A673 (cell line): ENCODE measurements around the gene TESPA1. TPM values are rescaled to one million over a fixed set of nuclear protein-coding genes. Genes with fewer than 3 reads are reported as not detected.

Experiments used
- BruUV-seq: library from RNA; stranded (reverse); fragments of 400-500 nt; replicated peaks from 2 replicates; lab custom pipeline; 2021; lab: Mats Ljungman, UMichigan
- CTCF ChIA-PET: fragments of 300-600 bp; sonication (Branson Sonifier 250); formaldehyde crosslinking; loops from one replicate; lab custom pipeline; 2022; ENCODE audit warnings: antibody characterized with exemption; lab: Charles Lee
- POLR2A ChIA-PET: fragments of 300-600 bp; sonication (Branson Sonifier 250); formaldehyde crosslinking; loops from one replicate; lab custom pipeline; 2022; ENCODE audit warnings: antibody characterized with exemption; ENCODE audit not compliant: low non-redundant PET; lab: Charles Lee
- DNase-seq: peaks from one replicate; pipeline ENCODE4 v3.0.0-alpha.2; 2015; ENCODE audit warnings: low spot score
- H3K27ac ChIP-seq: fragments of 200-600 bp; sonication (generic); 2 replicates; pipeline ENCODE4 v1.5.1; 2016; ENCODE audit warnings: mixed run types, low read depth, mild to moderate bottlenecking, mixed read lengths, antibody characterized with exemption, low read length; ENCODE audit not compliant: poor library complexity, severe bottlenecking
- H3K27me3 ChIP-seq: fragments of 200-600 bp; sonication (generic); replicated peaks from 2 replicates; pipeline ENCODE4 v1.6.1; 2017; ENCODE audit warnings: mixed run types, low read depth, mild to moderate bottlenecking, mixed read lengths, antibody characterized with exemption, low read length; ENCODE audit not compliant: insufficient read depth, poor library complexity
- H3K36me3 ChIP-seq: fragments of 200-600 bp; sonication (generic); 2 replicates; pipeline ENCODE4 v1.6.1; 2016; ENCODE audit warnings: mixed run types, mild to moderate bottlenecking, mixed read lengths, antibody characterized with exemption, low read length; ENCODE audit not compliant: insufficient read depth, poor library complexity, severe bottlenecking
- H3K4me1 ChIP-seq: fragments of 200-600 bp; sonication (generic); 2 replicates; pipeline ENCODE4 v1.6.1; 2017; ENCODE audit warnings: mixed run types, mild to moderate bottlenecking, mixed read lengths, antibody characterized with exemption, low read length; ENCODE audit not compliant: insufficient read depth, poor library complexity, severe bottlenecking
- H3K4me3 ChIP-seq: fragments of 200-600 bp; sonication (generic); 2 replicates; pipeline ENCODE4 v1.5.1; 2016; ENCODE audit warnings: low read depth, mixed run types, mild to moderate bottlenecking, mixed read lengths, low read length; ENCODE audit not compliant: poor library complexity, severe bottlenecking
- H3K9me3 ChIP-seq: fragments of 200-600 bp; sonication (generic); 2 replicates; pipeline ENCODE4 v1.6.1; 2016; ENCODE audit warnings: mixed run types, low read depth, mild to moderate bottlenecking, mixed read lengths, antibody characterized with exemption, low read length; ENCODE audit not compliant: poor library complexity, severe bottlenecking
- EZH2 ChIP-seq: fragments of 200-600 bp; sonication (generic); IDR thresholded peaks from 2 replicates; pipeline ENCODE4 v1.6.1; 2017; ENCODE audit warnings: borderline replicate concordance, low read depth, mild to moderate bottlenecking, mixed read lengths, antibody characterized with exemption, low read length; ENCODE audit not compliant: poor library complexity, severe bottlenecking
- intact Hi-C: fragments of 100-400 bp; cut with micrococcal nuclease; formaldehyde crosslinking; loops from one replicate; pipeline ENCODE4 v1.10.0; 2022; ENCODE audit not compliant: unreplicated experiment
- total RNA-seq: library from RNA; stranded (reverse); gene quantifications from 2 replicates; pipeline ENCODE4 v1.2.3, GENCODE V29; 2021
- TF ChIP-seq, protein P1 (sequence below): fragments of 300-800, 200-600 bp; sonication (generic); conservative IDR thresholded peaks from 2 replicates; pipeline ENCODE4 v1.5.1; 2017; ENCODE audit warnings: low read depth, mild to moderate bottlenecking, antibody characterized with exemption, low read length, moderate library complexity, mixed read lengths

Gene TESPA1
- total RNA-seq, 1 experiment from 2014 or later = not detected

DNA sequence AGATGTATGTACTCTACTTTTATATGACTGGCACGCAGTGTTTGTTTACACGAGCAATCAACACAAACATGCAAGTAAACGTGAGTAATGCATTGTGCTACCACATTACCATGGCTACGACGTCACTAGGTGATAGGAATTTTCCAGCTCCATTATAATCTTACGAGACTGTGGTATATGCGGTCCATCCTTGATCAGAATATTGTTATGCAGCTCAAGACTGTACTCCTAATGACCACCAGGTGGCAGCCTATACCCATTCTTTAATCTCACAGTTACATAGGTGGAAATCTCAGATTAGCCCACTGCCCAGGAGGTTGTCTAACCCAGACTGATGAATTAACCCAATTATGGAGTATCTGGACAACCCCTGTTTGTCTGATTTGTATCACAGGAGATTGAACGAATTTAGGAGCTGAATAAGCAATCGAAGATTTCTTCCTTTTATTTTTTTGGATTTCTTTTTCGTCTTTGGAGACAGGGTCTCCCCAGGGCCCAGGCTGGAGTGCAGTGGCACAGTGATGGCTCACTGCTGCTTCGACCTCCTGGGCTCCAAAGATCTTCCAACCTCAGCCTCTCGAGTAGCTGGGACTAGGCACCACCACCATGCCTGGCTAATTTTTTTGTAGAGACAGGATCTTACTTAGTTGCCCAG, 8.7 kb upstream of the TESPA1 start:
- Histone ChIP-seq H3K4me3 (no peak overlapping the region), H3K9me3 (no peaks in the 10 kb centered on the region), H3K4me1 (no peaks in the 10 kb centered on the region), H3K36me3 (no peaks in the 10 kb centered on the region), H3K27ac (no peak overlapping the region), H3K27me3 (no peaks in the 10 kb centered on the region)
- BruUV-seq = no TSS peak
- peak; percentile 76 for DNase-seq
- no peak for TF ChIP-seq EZH2
- TF ChIP-seq, protein P1, sequence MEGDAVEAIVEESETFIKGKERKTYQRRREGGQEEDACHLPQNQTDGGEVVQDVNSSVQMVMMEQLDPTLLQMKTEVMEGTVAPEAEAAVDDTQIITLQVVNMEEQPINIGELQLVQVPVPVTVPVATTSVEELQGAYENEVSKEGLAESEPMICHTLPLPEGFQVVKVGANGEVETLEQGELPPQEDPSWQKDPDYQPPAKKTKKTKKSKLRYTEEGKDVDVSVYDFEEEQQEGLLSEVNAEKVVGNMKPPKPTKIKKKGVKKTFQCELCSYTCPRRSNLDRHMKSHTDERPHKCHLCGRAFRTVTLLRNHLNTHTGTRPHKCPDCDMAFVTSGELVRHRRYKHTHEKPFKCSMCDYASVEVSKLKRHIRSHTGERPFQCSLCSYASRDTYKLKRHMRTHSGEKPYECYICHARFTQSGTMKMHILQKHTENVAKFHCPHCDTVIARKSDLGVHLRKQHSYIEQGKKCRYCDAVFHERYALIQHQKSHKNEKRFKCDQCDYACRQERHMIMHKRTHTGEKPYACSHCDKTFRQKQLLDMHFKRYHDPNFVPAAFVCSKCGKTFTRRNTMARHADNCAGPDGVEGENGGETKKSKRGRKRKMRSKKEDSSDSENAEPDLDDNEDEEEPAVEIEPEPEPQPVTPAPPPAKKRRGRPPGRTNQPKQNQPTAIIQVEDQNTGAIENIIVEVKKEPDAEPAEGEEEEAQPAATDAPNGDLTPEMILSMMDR = peak; percentile 82
- ChIA-PET CTCF (interaction anchor here (0.6 to 2.4 kb wide), 6 partner anchors 8 to 149 kb away, joined by 4 to 55 read pairs (median 6); no protein-coding TSS in a partner anchor), POLR2A (no interaction called here)
- intact Hi-C loops = loop anchor here (1.0 to 10.0 kb wide), 4 partner anchors 75 to 621 kb away; no protein-coding TSS in a partner anchor

DNA sequence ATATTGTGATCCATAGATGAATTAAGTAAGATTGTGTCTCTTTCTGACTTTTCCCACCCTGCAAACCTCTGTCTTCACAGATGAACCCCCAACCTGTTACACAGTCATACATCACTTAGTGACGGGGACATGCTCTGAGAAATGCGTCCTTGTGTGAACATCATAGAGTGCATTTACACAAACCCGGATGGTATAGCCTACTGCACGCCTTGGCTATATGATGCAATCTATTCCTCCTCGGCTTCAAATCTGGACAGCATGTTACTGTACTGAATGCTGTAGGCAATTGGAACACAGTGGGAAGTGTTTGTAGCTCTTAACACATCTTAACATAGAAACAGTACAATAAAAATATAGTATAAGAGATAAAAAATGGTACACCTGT, 7.4 kb upstream of the TESPA1 start:
- Histone ChIP-seq H3K4me3 (no peak overlapping the region), H3K9me3 (no peaks in the 10 kb centered on the region), H3K36me3 (no peaks in the 10 kb centered on the region), H3K27ac (no peak overlapping the region), H3K27me3 (no peaks in the 10 kb centered on the region), H3K4me1 (no peaks in the 10 kb centered on the region)
- no peak for DNase-seq
- no peak for TF ChIP-seq EZH2
- TF ChIP-seq, protein P1 = no peak
- ChIA-PET CTCF (interaction anchor here (2.4 kb wide), 2 partner anchors 77 to 80 kb away, joined by 21 to 55 read pairs; no protein-coding TSS in a partner anchor), POLR2A (no interaction called here)
- intact Hi-C loops = loop anchor here (10.0 kb wide), 1 partner anchor 623 kb away; no protein-coding TSS in a partner anchor
- BruUV-seq = no TSS peak

- intact Hi-C loops = loop anchor here (10.0 kb wide), 1 partner anchor 623 kb away; no protein-coding TSS in a partner anchor
- Histone ChIP-seq H3K27ac (no peak overlapping the region), H3K27me3 (no peaks in the 10 kb centered on the region), H3K36me3 (no peaks in the 10 kb centered on the region), H3K4me1 (no peaks in the 10 kb centered on the region), H3K9me3 (no peaks in the 10 kb centered on the region), H3K4me3 (no peak overlapping the region)
- POLR2A ChIA-PET = no interaction called here
- no peak for DNase-seq
- no TSS peak for BruUV-seq
- TF ChIP-seq, protein P1 = no peak
- TF ChIP-seq EZH2 = no peak
- CTCF ChIA-PET = no interaction called here
These were observed 6.8 kb upstream of the TESPA1 start for GRCh38 chr12:54991161-54991990.
